ENCODE measurements around the gene STUB1. TPM values are rescaled to one million over a fixed set of nuclear protein-coding genes. Genes with fewer than 3 reads are reported as not detected.

STUB1 gene
- total and polyA plus RNA-seq, 2 of the 8 experiments (the other 6 are each of a cell fraction or from before 2014, with no cell fraction given) = 89.9 to 103 TPM

DNA sequence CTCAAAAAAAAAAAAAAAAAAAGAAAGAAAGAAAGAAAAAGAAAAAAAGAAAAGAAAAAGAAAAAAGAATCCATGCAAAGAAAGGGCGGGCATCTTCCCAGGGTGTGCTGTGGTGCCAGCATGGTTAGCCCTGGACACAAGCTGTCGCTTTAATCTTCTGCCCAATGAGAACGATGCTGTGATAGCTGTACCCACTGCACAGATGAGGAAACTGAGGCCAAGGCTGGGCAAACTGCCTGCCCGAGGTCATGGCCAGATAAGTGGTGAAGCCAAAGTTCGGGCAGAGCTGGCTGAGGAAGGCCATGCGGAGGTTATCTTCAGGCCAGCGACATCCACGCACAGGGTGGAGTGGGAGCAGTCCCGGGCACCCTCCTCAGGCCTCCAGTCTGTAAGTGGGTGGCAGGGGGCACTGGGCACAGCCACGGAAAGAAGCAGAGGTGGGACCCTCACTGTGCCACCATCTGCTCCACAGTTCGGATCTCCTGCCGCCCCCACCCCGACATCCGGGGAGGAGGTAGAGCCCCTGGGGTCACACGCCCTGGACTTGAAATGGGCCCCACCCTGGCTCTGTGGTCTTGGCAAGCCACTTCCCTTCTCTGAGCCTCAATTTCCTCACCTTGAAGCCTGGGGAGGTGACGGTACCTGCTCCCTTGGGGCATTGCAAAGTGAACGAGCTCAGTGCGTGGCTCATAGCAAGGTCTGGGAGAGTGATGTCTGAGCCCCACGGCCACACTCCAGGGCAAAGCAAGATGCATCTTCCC lies 18.9 kb downstream of the STUB1 start:
- Histone ChIP-seq H3K79me1 (ENCODE audit: low read depth, low read length) (no peaks in the 10 kb centered on the region), H3K4me2 (ENCODE audit: insufficient read depth in 1 of 2, low read depth in 2 of 2, low read length in 2 of 2) (no peak overlapping the region), H4K20me1 (replicated peaks in 1 of 2; ENCODE audit: control insufficient read depth in 1 of 2, insufficient read depth in 2 of 2, low read length in 2 of 2) (peaks cover 6 to 27% of the 10 kb centered on the region in 2 experiments), H3K27ac (ENCODE audit: low read depth, low read length) (no peak overlapping the region), H3K36me3 (ENCODE audit: control insufficient read depth in 2 of 4, insufficient read depth in 4 of 4, low read length in 3 of 4) (no peaks in the 10 kb centered on the region), H3K56ac (replicated peaks; ENCODE audit: insufficient read length, low read depth, low read length) (no peak overlapping the region), H3K18ac (ENCODE audit: extremely low read depth, low read length) (no peak overlapping the region), H3K4me3 (ENCODE audit: extremely low read depth in 1 of 4, insufficient read depth in 2 of 4, low read depth in 3 of 4, low read length in 4 of 4) (no peak overlapping the region), H4K5ac (ENCODE audit: insufficient read length, low read depth, low read length) (no peak overlapping the region), H2BK12ac (ENCODE audit: low read depth, low read length) (no peak overlapping the region), H3K23me2 (ENCODE audit: low read depth, low read length) (peaks cover 3% of the 10 kb centered on the region; the same call in 1 of the 2 replicates), H3K4me1 (replicated peaks in 1 of 4; ENCODE audit: control insufficient read depth in 3 of 4, insufficient read depth in 4 of 4, low read length in 3 of 4) (peaks cover 0 to 8% (median 7%) of the 10 kb centered on the region in 4 experiments; a peak in 4 of 7 replicates), H4K91ac (replicated peaks; ENCODE audit: insufficient read length, low read length) (no peak overlapping the region), H4K8ac (ENCODE audit: extremely low read depth, insufficient read depth, low read length) (peak overlapping the region; percentile 25; the same call in 1 of the 2 replicates), H3K9me3 (ENCODE audit: insufficient read depth in 2 of 2, low read depth in 1 of 2, low read length in 1 of 2) (no peaks in the 10 kb centered on the region), H3K27me3 (replicated peaks in 1 of 4; ENCODE audit: control insufficient read depth in 3 of 4, extremely low read depth in 1 of 4, insufficient read depth in 3 of 4, low read length in 3 of 4) (peaks cover 39 to 85% (median 76%) of the 10 kb centered on the region in 4 experiments), H2BK20ac (ENCODE audit: low read length) (no peak overlapping the region), H2BK120ac (replicated peaks; ENCODE audit: low read depth, low read length) (no peak overlapping the region), H2AK5ac (ENCODE audit: low read depth, low read length) (no peak overlapping the region), H2AFZ (ENCODE audit: low read length) (no peak overlapping the region), H2BK15ac (ENCODE audit: low read length) (no peak overlapping the region), H2BK5ac (ENCODE audit: low read depth, low read length) (no peak overlapping the region), H3K23ac (ENCODE audit: insufficient read length) (no peak overlapping the region), H3K79me2 (ENCODE audit: control insufficient read depth in 1 of 2, insufficient read depth in 2 of 2, low read length in 2 of 2) (no peaks in the 10 kb centered on the region), H3K9ac (replicated peaks in 1 of 4; ENCODE audit: extremely low read depth in 1 of 4, low read depth in 3 of 4, low read length in 3 of 4) (no peak overlapping the region), H3K4ac (replicated peaks; ENCODE audit: insufficient read length, low read depth, low read length) (no peak overlapping the region), H3K14ac (ENCODE audit: insufficient read length) (no peak overlapping the region)
- no peak for TF ChIP-seq JUND (IDR thresholded peaks at IDR 0.05; ENCODE audit: low read length)
- no peak for TF ChIP-seq CEBPB (IDR thresholded peaks at IDR 0.05; ENCODE audit: low read depth, low read length)
- TF ChIP-seq CHD2 (IDR thresholded peaks at IDR 0.05; ENCODE audit: low read length) = no peak
- TF ChIP-seq, protein P1, sequence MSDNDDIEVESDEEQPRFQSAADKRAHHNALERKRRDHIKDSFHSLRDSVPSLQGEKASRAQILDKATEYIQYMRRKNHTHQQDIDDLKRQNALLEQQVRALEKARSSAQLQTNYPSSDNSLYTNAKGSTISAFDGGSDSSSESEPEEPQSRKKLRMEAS (IDR thresholded peaks at IDR 0.05) = no peak
- no peak for TF ChIP-seq KDM5A (IDR thresholded peaks at IDR 0.05; ENCODE audit: low read length)
- TF ChIP-seq SP1 (IDR thresholded peaks at IDR 0.05; ENCODE audit: low read depth, low read length) = no peak
- TF ChIP-seq SP2 (IDR thresholded peaks at IDR 0.05; ENCODE audit: low read length) = no peak
- no peak for TF ChIP-seq CHD1 (IDR thresholded peaks at IDR 0.05; ENCODE audit: low read depth, low read length)
- TF ChIP-seq POLR2A (IDR thresholded peaks at IDR 0.05; ENCODE audit: control extremely low read depth in 1 of 2, low read depth in 2 of 2, low read length in 2 of 2) = no peak
- no peak for TF ChIP-seq EP300 (IDR thresholded peaks at IDR 0.05; ENCODE audit: borderline replicate concordance in 1 of 2, low read depth in 2 of 2, low read length in 2 of 2)
- TF ChIP-seq KDM4A (IDR thresholded peaks at IDR 0.05; ENCODE audit: low read depth, low read length, severe bottlenecking) = no peak
- TF ChIP-seq E2F6 (IDR thresholded peaks at IDR 0.05) = no peak
- POLR2A ChIA-PET (ENCODE audit: partially characterized antibody) = interaction anchor here (0.8 to 1.2 kb wide), 4 partner anchors 10 to 89 kb away, joined by 3 to 4 read pairs (median 3); partner anchors contain the start of genes RHBDL1, RPUSD1 and WDR24
- DNase-seq (ENCODE audit: low read depth in 1 of 2, low spot score in 2 of 2) = no peak
- WGBS, 2 experiments (ENCODE audit: extremely low coverage in 1 of 2, insufficient coverage in 1 of 2, insufficient read length in 1 of 2, insufficient replicate concordance in 2 of 2, low coverage in 1 of 2, low lambda C conversion rate in 2 of 2, missing lambda C conversion rate in 1 of 2) = 85% methylated on average over 17 of the region's 19 CpGs; no CpG with 5 or more reads in 1 of the 2 experiments
- no peak for FAIRE-seq
- CTCF ChIA-PET (ENCODE audit: partially characterized antibody) = interaction anchor here (0.6 kb wide), 1 partner anchor 45 kb away, joined by 5 read pairs; no protein-coding TSS in a partner anchor
